H1 (cell line): Measurements from ENCODE around the gene RNASE9. TPM values are rescaled to one million over a fixed set of nuclear protein-coding genes. Genes with fewer than 3 reads are reported as not detected.
"Not testable (repeated sequence)": the region's sequence is repeated elsewhere in the genome, so short reads cannot be mapped to it uniquely, and the experiment has no call there.

ENCODE experiments used
- CTCF ChIA-PET: fragments of 300-600 bp; sonication (Branson Sonifier 250); formaldehyde crosslinking; loops from one replicate; lab custom pipeline; 2021; ENCODE audit not compliant: partially characterized antibody; lab: Charles Lee
- POLR2A ChIA-PET: fragments of 300-600 bp; sonication (Branson Sonifier 250); formaldehyde crosslinking; loops from one replicate; lab custom pipeline; 2021; ENCODE audit warnings: inconsistent platforms; ENCODE audit not compliant: partially characterized antibody; lab: Charles Lee
- DNase-seq, 2 experiments: peaks; one replicate each; pipeline versions ENCODE4 v3.0.0 to v3.0.0-alpha.2; 2010 to 2022; ENCODE audit warnings: low spot score in 2 of 2, low read depth in 1 of 2, mixed read lengths in 1 of 2
- FAIRE-seq: peaks from 2 replicates; lab custom pipeline; 2011; peaks lifted over from hg19 to GRCh38; lab: Jason Lieb, UNC
- H2AFZ ChIP-seq: 2 replicates; pipeline ENCODE4 v1.8.1; 2012; ENCODE audit warnings: low read length, inconsistent platforms
- H2AK5ac ChIP-seq: 2 replicates; pipeline ENCODE4 v1.6.1; 2013; ENCODE audit warnings: low read depth, low read length
- H2BK120ac ChIP-seq: replicated peaks from 2 replicates; pipeline ENCODE3; 2013; ENCODE audit warnings: low read depth, low read length, inconsistent platforms
- H2BK12ac ChIP-seq: 2 replicates; pipeline ENCODE4 v1.6.1; 2013; ENCODE audit warnings: low read depth, low read length
- H2BK15ac ChIP-seq: 2 replicates; pipeline ENCODE4 v1.6.1; 2013; ENCODE audit warnings: low read length
- H2BK20ac ChIP-seq: 2 replicates; pipeline ENCODE4 v1.6.1; 2013; ENCODE audit warnings: low read length
- H2BK5ac ChIP-seq: 2 replicates; pipeline ENCODE4 v1.6.1; 2013; ENCODE audit warnings: low read depth, low read length
- H3K14ac ChIP-seq: 2 replicates; pipeline ENCODE4 v1.6.1; 2013; ENCODE audit warnings: inconsistent platforms; ENCODE audit not compliant: insufficient read length
- H3K18ac ChIP-seq: 2 replicates; pipeline ENCODE4 v1.6.1; 2013; ENCODE audit warnings: low read length; ENCODE audit errors: extremely low read depth
- H3K23ac ChIP-seq: 2 replicates; pipeline ENCODE4 v1.6.1; 2013; ENCODE audit warnings: inconsistent platforms; ENCODE audit not compliant: insufficient read length
- H3K23me2 ChIP-seq: 2 replicates; pipeline ENCODE4 v1.6.1; 2013; ENCODE audit warnings: low read depth, low read length
- H3K27ac ChIP-seq: 2 replicates; pipeline ENCODE4 v1.6.1; 2011; ENCODE audit warnings: low read depth, low read length, inconsistent platforms
- H3K27me3 ChIP-seq, 4 experiments: replicated peaks in 1 of 4; 1 replicate in 1 of 4; 2 replicates in 3 of 4; pipeline versions ENCODE4 v1.6.1 to v1.8.1; 2011 to 2013; ENCODE audit warnings: low read length in 3 of 4, mild to moderate bottlenecking in 3 of 4, inconsistent platforms in 2 of 4, mixed read lengths in 2 of 4, moderate library complexity in 1 of 4; ENCODE audit not compliant: control insufficient read depth in 3 of 4, insufficient read depth in 3 of 4; ENCODE audit errors: extremely low read depth in 1 of 4
- H3K36me3 ChIP-seq, 4 experiments: 2 replicates each; pipeline versions ENCODE4 v1.6.1 to v1.8.1; 2011 to 2013; ENCODE audit warnings: mild to moderate bottlenecking in 4 of 4, low read length in 3 of 4, moderate library complexity in 2 of 4, control low read depth in 1 of 4, inconsistent platforms in 1 of 4; ENCODE audit not compliant: insufficient read depth in 4 of 4, control insufficient read depth in 2 of 4
- H3K4ac ChIP-seq: replicated peaks from 2 replicates; pipeline ENCODE3; 2013; ENCODE audit warnings: low read length, low read depth, mixed read lengths, inconsistent platforms; ENCODE audit not compliant: insufficient read length
- H3K4me1 ChIP-seq, 4 experiments: replicated peaks in 1 of 4; 1 replicate in 1 of 4; 2 replicates in 3 of 4; pipeline versions ENCODE4 v1.6.1 to v1.8.1; 2011 to 2013; ENCODE audit warnings: low read length in 3 of 4, inconsistent platforms in 2 of 4, mixed read lengths in 1 of 4; ENCODE audit not compliant: insufficient read depth in 4 of 4, control insufficient read depth in 3 of 4
- H3K4me2 ChIP-seq, 2 experiments: 2 replicates each; pipeline versions ENCODE4 v1.6.1 to v1.8.1; 2011 to 2013; ENCODE audit warnings: low read depth in 2 of 2, low read length in 2 of 2, control low read depth in 1 of 2, inconsistent platforms in 1 of 2, mild to moderate bottlenecking in 1 of 2; ENCODE audit not compliant: insufficient read depth in 1 of 2
- H3K4me3 ChIP-seq, 4 experiments: fragments of 200-600, 300-600 bp in 1 of 4; sonication (generic), shearing (Covaris generic), sonication (Bioruptor Twin) in 1 of 4; 2 replicates each; pipeline versions ENCODE4 v1.5.1 to v1.8.1; 2011 to 2016; ENCODE audit warnings: low read length in 4 of 4, low read depth in 3 of 4, control low read depth in 2 of 4, inconsistent platforms in 2 of 4, mild to moderate bottlenecking in 2 of 4, mixed read lengths in 1 of 4, moderate library complexity in 1 of 4; ENCODE audit not compliant: insufficient read depth in 2 of 4; ENCODE audit errors: extremely low read depth in 1 of 4
- H3K56ac ChIP-seq: replicated peaks from 2 replicates; pipeline ENCODE3; 2013; ENCODE audit warnings: low read depth, mild to moderate bottlenecking, mixed read lengths, low read length, inconsistent platforms; ENCODE audit not compliant: insufficient read length
- H3K79me1 ChIP-seq: 2 replicates; pipeline ENCODE4 v1.6.1; 2013; ENCODE audit warnings: low read depth, low read length, control low read depth
- H3K79me2 ChIP-seq, 2 experiments: 2 replicates each; pipeline versions ENCODE4 v1.6.1 to v1.8.1; 2012 to 2013; ENCODE audit warnings: low read length in 2 of 2, mild to moderate bottlenecking in 2 of 2, inconsistent platforms in 1 of 2; ENCODE audit not compliant: insufficient read depth in 2 of 2, control insufficient read depth in 1 of 2
- H3K9ac ChIP-seq, 4 experiments: replicated peaks in 1 of 4; 1 replicate in 1 of 4; 2 replicates in 3 of 4; pipeline versions ENCODE4 v1.6.1 to v1.8.1; 2011 to 2013; ENCODE audit warnings: low read depth in 3 of 4, low read length in 3 of 4, control low read depth in 2 of 4, mild to moderate bottlenecking in 2 of 4, moderate library complexity in 2 of 4, inconsistent platforms in 1 of 4; ENCODE audit errors: extremely low read depth in 1 of 4
- H3K9me3 ChIP-seq, 2 experiments: 2 replicates each; pipeline versions ENCODE4 v1.6.1 to v1.8.1; 2012 to 2013; ENCODE audit warnings: mild to moderate bottlenecking in 2 of 2, moderate library complexity in 2 of 2, control low read depth in 1 of 2, inconsistent platforms in 1 of 2, low read depth in 1 of 2, low read length in 1 of 2, mixed read lengths in 1 of 2; ENCODE audit not compliant: insufficient read depth in 2 of 2
- H4K20me1 ChIP-seq, 2 experiments: replicated peaks in 1 of 2; 2 replicates each; pipeline versions ENCODE3 to v1.8.1; 2011 to 2013; ENCODE audit warnings: inconsistent platforms in 2 of 2, low read length in 2 of 2, mild to moderate bottlenecking in 1 of 2; ENCODE audit not compliant: insufficient read depth in 2 of 2, control insufficient read depth in 1 of 2
- H4K5ac ChIP-seq: 2 replicates; pipeline ENCODE4 v1.6.1; 2013; ENCODE audit warnings: low read length, low read depth, mixed read lengths, inconsistent platforms; ENCODE audit not compliant: insufficient read length
- H4K8ac ChIP-seq: 2 replicates; pipeline ENCODE4 v1.8.0; 2013; ENCODE audit warnings: mild to moderate bottlenecking, moderate library complexity, low read length, inconsistent platforms; ENCODE audit not compliant: insufficient read depth; ENCODE audit errors: extremely low read depth
- H4K91ac ChIP-seq: replicated peaks from 2 replicates; pipeline ENCODE3; 2013; ENCODE audit warnings: low read length, mixed read lengths, inconsistent platforms; ENCODE audit not compliant: insufficient read length
- WGBS, 2 experiments: shearing (Covaris generic) in 1 of 2; methylation state at CpG; one replicate each; pipeline versions ENCODE4 v1.1.6 to v1.1.7; 2013 to 2015; ENCODE audit warnings: low lambda C conversion rate in 2 of 2, mixed read lengths in 2 of 2, inconsistent platforms in 1 of 2, low coverage in 1 of 2, missing lambda C conversion rate in 1 of 2; ENCODE audit not compliant: insufficient replicate concordance in 2 of 2, insufficient coverage in 1 of 2, insufficient read length in 1 of 2; ENCODE audit errors: extremely low coverage in 1 of 2, missing lambda C conversion rate in 1 of 2; 5-methylcytosine and 5-hydroxymethylcytosine counted together
- polyA plus RNA-seq, 7 experiments: library from polyadenylated mRNA; depleted of rRNA in 3 of 7; stranded (reverse) in 5 of 7; unstranded in 2 of 7; fragments of >200 nt in 5 of 7; fragments of 200-250 nt in 2 of 7; gene quantifications; 1 replicate in 5 of 7; 2 replicates in 1 of 7; 4 replicates in 1 of 7; pipeline versions ENCODE4 v1.2.1 to v1.2.3, GENCODE V29; 2011 to 2013; ENCODE audit warnings: missing spikeins in 2 of 7, mixed read lengths in 2 of 7
- total RNA-seq: library from RNA; stranded (reverse); fragmentation: NEBNext Ultra II Directional; extraction: Animal tissue kit (Norgen Biotek cat#: 25700); gene quantifications from 2 replicates; pipeline ENCODE4 v1.2.1, GENCODE V29; 2021

RNASE9 gene
- total and polyA plus RNA-seq, 2 of the 8 experiments (the other 6 are each of a cell fraction or from before 2014, with no cell fraction given): 0.06 TPM; not detected in 1

DNA sequence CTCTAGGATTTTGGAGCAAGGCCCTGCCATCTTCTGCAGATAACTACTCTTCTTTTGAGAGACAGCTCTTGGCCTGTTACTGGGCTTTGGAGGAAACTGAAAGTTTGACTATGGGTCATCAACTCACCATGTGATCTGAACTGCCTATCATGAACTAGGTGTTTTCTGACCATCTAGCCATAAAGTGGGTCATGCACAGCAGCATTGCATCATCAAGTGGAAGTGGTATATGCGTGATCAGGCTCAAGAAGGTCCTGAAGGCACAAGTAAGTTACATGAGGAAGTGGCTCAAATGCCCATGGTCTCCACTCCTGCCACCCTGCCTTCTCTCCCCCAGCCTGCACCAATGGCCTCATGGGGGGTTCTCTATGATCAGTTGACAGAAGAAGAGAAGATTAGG, 9.9 kb upstream of the RNASE9 start:
- not testable (repeated sequence) for H2BK120ac ChIP-seq, H4K91ac ChIP-seq, H2AK5ac ChIP-seq, H3K4ac ChIP-seq, H3K79me2 ChIP-seq, H4K8ac ChIP-seq, H2BK5ac ChIP-seq, FAIRE-seq, H4K20me1 ChIP-seq, H4K5ac ChIP-seq, H2BK20ac ChIP-seq, H3K4me1 ChIP-seq, H3K14ac ChIP-seq, H3K36me3 ChIP-seq, H3K56ac ChIP-seq, H3K79me1 ChIP-seq, H3K9ac ChIP-seq, H3K27me3 ChIP-seq, H2AFZ ChIP-seq, H3K27ac ChIP-seq, H3K23ac ChIP-seq, H3K4me3 ChIP-seq, DNase-seq, H3K4me2 ChIP-seq, H3K23me2 ChIP-seq, H3K18ac ChIP-seq
- WGBS, 2 experiments: 100% methylated on average over 1 of the region's 1 CpG; no CpG with 5 or more reads in 1 of the 2 experiments
- Histone ChIP-seq H2BK15ac (0 out of 2 replicates have a peak overlapping the region, but pooled peaks have one; percentile 31), H2BK12ac (0 out of 2 replicates have a peak overlapping the region, but pooled peaks have one; percentile 17), H3K9me3 (peaks cover 16 to 17% of the 10 kb centered on the region in 2 experiments)
- POLR2A ChIA-PET: interaction anchor here (1.8 kb wide), 1 partner anchor 112 kb away, joined by 4 read pairs; no protein-coding TSS in a partner anchor
- CTCF ChIA-PET: interaction anchor here (1.3 kb wide), 1 partner anchor 36 kb away, joined by 4 read pairs; no protein-coding TSS in a partner anchor

- not testable (repeated sequence) for H2BK12ac ChIP-seq
Measured at GRCh38 chr14:20569865-20570264, 9.0 kb upstream of the RNASE9 start.

More at GRCh38 chr14:20569865-20570264, 9.0 kb upstream of the RNASE9 start:
- not testable (repeated sequence) for H2AFZ ChIP-seq, H3K4me3 ChIP-seq, H3K79me2 ChIP-seq, H3K9ac ChIP-seq, H3K36me3 ChIP-seq, H3K23me2 ChIP-seq, H3K27ac ChIP-seq, H4K5ac ChIP-seq, H3K4me1 ChIP-seq, H2BK20ac ChIP-seq, H3K56ac ChIP-seq, DNase-seq, H3K79me1 ChIP-seq, H4K8ac ChIP-seq, H2BK15ac ChIP-seq, H3K23ac ChIP-seq, FAIRE-seq, H3K27me3 ChIP-seq, H2BK120ac ChIP-seq, H4K20me1 ChIP-seq, H3K18ac ChIP-seq, H2AK5ac ChIP-seq, H3K4ac ChIP-seq, H4K91ac ChIP-seq, H3K4me2 ChIP-seq, H3K14ac ChIP-seq, H2BK5ac ChIP-seq
- ChIA-PET CTCF (interaction anchor here (1.1 to 2.2 kb wide), 5 partner anchors 13 to 100 kb away, joined by 3 to 9 read pairs (median 6); no protein-coding TSS in a partner anchor), POLR2A (interaction anchor here (1.8 kb wide), 1 partner anchor 111 kb away, joined by 4 read pairs; no protein-coding TSS in a partner anchor)
- WGBS, 2 experiments: 98% methylated on average over 2 of the region's 2 CpGs; no CpG with 5 or more reads in 1 of the 2 experiments
- peaks cover 16 to 17% of the 10 kb centered on the region in 2 experiments for H3K9me3 ChIP-seq
